Progenitor cell of endocrine pancreas (in vitro differentiated cells): ENCODE data around the gene F8. TPM values are rescaled to one million over a fixed set of nuclear protein-coding genes. Genes with fewer than 3 reads are reported as not detected.

Experiments used
- DNase-seq: peaks from one replicate; pipeline ENCODE4 v3.0.0; 2021; ENCODE audit warnings: low spot score; ENCODE audit not compliant: unreplicated experiment
- H3K27ac Mint-ChIP-seq: 2 replicates; pipeline ENCODE4 v1.8.0; 2021; ENCODE audit warnings: mild to moderate bottlenecking, moderate library complexity, mixed read lengths
- H3K27me3 Mint-ChIP-seq: 2 replicates; pipeline ENCODE4 v1.8.0; 2021; ENCODE audit warnings: mixed read lengths
- H3K36me3 Mint-ChIP-seq: 2 replicates; pipeline ENCODE4 v1.8.0; 2022; ENCODE audit warnings: mixed read lengths; ENCODE audit not compliant: insufficient read depth
- H3K4me1 Mint-ChIP-seq: 2 replicates; pipeline ENCODE4 v1.8.0; 2021; ENCODE audit warnings: low read depth, mixed read lengths
- H3K4me3 Mint-ChIP-seq: 2 replicates; pipeline ENCODE4 v1.8.0; 2021; ENCODE audit warnings: low read depth, mild to moderate bottlenecking, moderate library complexity, mixed read lengths
- H3K9me3 Mint-ChIP-seq: 2 replicates; pipeline ENCODE4 v1.8.0; 2021; ENCODE audit warnings: low read depth, mixed read lengths
- total RNA-seq: library from RNA; stranded (reverse); gene quantifications from 2 replicates; pipeline ENCODE4 v1.2.1, GENCODE V29; 2021
- TF ChIP-seq, protein P1 (sequence below): fragments of 200-600 bp; sonication (generic); IDR thresholded peaks from one replicate; pipeline ENCODE4 v1.5.0; 2021; ENCODE audit warnings: antibody characterized with exemption, mild to moderate bottlenecking; ENCODE audit not compliant: unreplicated experiment

The F8 gene
- total RNA-seq, 1 donor from 2014 or later: 3.4 TPM

DNA sequence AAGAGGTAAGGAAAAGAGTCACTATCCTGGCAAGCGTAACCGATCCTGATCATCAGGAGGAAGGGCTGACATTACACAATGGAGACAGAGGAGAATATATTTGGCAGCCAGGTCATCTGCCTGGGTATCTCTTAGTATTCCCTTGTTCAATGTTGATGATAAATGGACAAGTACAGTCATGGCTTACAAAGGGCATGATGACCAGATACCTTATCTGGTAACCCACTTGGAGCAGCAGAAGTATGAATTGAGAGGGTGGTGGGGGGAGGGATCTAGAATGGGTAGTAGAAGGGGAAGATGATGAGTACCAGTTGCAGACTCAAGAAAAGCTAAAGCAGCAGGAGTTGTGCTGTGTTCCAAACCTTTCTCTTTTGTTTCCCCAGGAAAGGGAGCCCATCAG lies 17.3 kb downstream of the F8 start:
- Mint-ChIP-seq H3K36me3 (peaks cover 1% of the 10 kb centered on the region), H3K9me3 (peaks cover 28% of the 10 kb centered on the region), H3K27me3 (no peaks in the 10 kb centered on the region), H3K4me3 (no peak overlapping the region), H3K27ac (no peak overlapping the region), H3K4me1 (peaks cover 6% of the 10 kb centered on the region)
- TF ChIP-seq, protein P1, sequence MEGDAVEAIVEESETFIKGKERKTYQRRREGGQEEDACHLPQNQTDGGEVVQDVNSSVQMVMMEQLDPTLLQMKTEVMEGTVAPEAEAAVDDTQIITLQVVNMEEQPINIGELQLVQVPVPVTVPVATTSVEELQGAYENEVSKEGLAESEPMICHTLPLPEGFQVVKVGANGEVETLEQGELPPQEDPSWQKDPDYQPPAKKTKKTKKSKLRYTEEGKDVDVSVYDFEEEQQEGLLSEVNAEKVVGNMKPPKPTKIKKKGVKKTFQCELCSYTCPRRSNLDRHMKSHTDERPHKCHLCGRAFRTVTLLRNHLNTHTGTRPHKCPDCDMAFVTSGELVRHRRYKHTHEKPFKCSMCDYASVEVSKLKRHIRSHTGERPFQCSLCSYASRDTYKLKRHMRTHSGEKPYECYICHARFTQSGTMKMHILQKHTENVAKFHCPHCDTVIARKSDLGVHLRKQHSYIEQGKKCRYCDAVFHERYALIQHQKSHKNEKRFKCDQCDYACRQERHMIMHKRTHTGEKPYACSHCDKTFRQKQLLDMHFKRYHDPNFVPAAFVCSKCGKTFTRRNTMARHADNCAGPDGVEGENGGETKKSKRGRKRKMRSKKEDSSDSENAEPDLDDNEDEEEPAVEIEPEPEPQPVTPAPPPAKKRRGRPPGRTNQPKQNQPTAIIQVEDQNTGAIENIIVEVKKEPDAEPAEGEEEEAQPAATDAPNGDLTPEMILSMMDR: no peak
- DNase-seq: no peak

DNA sequence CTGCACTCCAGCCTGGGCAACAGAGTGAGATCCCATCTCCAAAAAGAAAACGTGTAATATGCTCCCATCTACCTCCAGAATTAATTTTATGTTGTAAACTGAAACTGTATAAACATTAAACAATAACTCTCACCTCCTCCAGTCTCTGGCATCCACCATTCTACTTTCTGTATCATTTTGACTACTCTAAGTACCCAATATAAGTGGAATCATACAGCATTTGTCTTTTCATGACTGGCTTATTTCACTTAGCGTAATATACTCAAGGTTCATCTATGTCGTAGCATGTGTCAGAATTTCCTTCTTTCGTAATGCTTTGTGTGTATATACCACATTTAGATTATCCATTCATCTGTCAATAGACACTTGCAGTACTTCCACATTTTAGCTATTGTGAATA lies 20.6 kb downstream of the F8 start:
- Mint-ChIP-seq H3K27me3 (no peaks in the 10 kb centered on the region), H3K4me3 (no peak overlapping the region), H3K36me3 (no peaks in the 10 kb centered on the region), H3K4me1 (peaks cover 2% of the 10 kb centered on the region), H3K27ac (no peak overlapping the region), H3K9me3 (peaks cover 40% of the 10 kb centered on the region)
- TF ChIP-seq, protein P1: no peak
- no peak for DNase-seq

DNA sequence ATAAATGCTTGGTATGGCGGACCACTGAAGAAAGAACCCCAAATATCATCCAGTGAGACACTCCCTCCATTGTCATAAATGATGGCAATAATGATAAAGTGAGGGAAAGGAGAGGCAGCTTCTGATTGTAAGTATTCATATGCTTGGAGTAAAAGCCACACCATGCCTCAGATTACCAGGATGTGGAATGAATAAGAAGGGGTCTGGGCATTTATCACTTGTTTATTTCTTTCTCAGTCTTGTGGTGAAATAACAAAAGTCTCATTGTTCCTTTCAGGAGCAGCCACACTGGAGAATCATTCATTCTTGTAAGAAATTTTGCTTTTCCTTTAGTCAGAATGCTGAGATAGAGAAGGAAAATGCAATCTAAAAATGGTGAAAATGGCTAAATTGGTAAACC lies 21.7 kb downstream of the F8 start:
- H3K4me3 Mint-ChIP-seq: no peak overlapping the region
- H3K27me3 Mint-ChIP-seq: no peaks in the 10 kb centered on the region
- no peak overlapping the region for H3K27ac Mint-ChIP-seq
- H3K4me1 Mint-ChIP-seq: peaks cover 2% of the 10 kb centered on the region
- H3K9me3 Mint-ChIP-seq: peaks cover 46% of the 10 kb centered on the region
- no peak for DNase-seq
- H3K36me3 Mint-ChIP-seq: no peaks in the 10 kb centered on the region
- TF ChIP-seq, protein P1: no peak

DNA sequence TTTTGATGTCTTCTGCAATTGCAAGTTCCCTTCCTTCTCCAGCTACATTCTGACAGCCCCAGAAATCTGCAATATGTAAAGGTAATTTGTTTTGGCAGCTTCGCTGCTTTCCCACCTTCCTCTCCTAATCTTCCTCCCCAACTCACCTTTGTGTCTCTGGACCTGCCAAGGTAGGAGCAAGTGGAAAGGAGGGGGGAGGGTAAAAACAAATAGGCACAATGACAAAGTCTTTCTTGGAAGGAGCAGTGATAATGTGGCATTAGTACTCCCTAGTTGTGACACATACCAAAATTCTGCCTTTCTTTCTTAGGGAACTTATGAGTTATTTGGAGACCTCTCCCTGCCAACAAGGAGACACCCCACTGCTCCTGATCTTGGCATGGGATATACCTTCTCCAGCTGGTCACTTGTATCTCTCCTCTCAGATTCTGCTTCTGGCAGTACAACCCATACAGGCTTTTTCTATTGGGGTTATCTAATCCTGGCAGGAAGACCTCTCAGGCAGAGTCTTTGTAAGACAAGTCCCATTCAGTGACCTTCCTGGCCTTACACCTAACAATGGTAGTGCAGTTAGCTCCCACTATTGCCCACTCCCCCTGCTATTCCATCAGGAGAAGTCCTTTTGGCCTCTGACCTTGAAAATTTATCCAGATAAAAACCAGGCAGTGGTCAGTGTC lies 24.2 kb downstream of the F8 start:
- TF ChIP-seq, protein P1: no peak
- Mint-ChIP-seq H3K4me1 (no peaks in the 10 kb centered on the region), H3K27ac (no peak overlapping the region)

DNA sequence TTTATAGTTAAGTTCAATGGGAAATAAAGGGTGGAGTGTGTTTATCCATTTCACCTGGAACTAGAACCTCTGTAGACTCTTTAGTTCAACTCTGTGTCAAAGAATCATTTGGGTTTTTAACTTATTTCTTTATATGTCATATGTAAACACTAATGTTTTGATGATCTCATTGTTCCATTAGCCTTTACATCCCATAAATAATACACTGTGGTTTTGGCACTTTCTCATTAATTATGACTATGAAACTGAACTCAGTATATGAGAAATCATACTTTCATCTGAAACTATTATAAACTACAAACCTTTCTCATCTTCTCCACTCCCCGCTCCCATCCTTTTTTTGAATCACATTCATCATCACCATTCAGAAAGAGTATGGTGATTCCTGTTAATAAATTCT lies 31.0 kb downstream of the F8 start:
- Mint-ChIP-seq H3K27ac (no peak overlapping the region), H3K36me3 (no peaks in the 10 kb centered on the region), H3K9me3 (peaks cover 15% of the 10 kb centered on the region), H3K4me3 (no peak overlapping the region), H3K27me3 (peaks cover 3% of the 10 kb centered on the region), H3K4me1 (peaks cover 11% of the 10 kb centered on the region)
- TF ChIP-seq, protein P1: no peak
- no peak for DNase-seq

More for the DNA sequence above, 24.2 kb downstream of the F8 start:
- Mint-ChIP-seq H3K4me3 (no peak overlapping the region), H3K36me3 (no peaks in the 10 kb centered on the region), H3K27me3 (no peaks in the 10 kb centered on the region), H3K9me3 (peaks cover 38% of the 10 kb centered on the region)
- no peak for DNase-seq
